SK-N-SH treated with all-trans-retinoic acid at 6 μM for 48 hours (cell line): ENCODE measurements around the gene MARF1.

ENCODE experiments used
- ATAC-seq: fragments of 200-7000 bp; cut with Tn5 transposase; 3 replicates; pipeline ENCODE4 v1.9.1; 2020; ENCODE audit warnings: mild to moderate bottlenecking, moderate library complexity
- ARNTL ChIP-seq: fragments of 450-650 bp; formaldehyde crosslinking; IDR thresholded peaks from 2 replicates; pipeline ENCODE4 v1.5.0; 2020; ENCODE audit warnings: low read depth, mild to moderate bottlenecking, moderate library complexity, borderline replicate concordance
- BACH2 ChIP-seq: fragments of 250-450 bp; sonication (Bioruptor Pico); IDR thresholded peaks from 2 replicates; pipeline ENCODE4 v1.9.0; 2021; ENCODE audit warnings: mild to moderate bottlenecking, borderline replicate concordance
- CREB5 ChIP-seq: fragments of 250-450 bp; sonication (Bioruptor Pico); IDR thresholded peaks from 2 replicates; pipeline ENCODE4 v1.5.1; 2020; ENCODE audit warnings: low read depth, mild to moderate bottlenecking, moderate library complexity
- ESRRG ChIP-seq: fragments of 250-450 bp; sonication (Bioruptor Pico); IDR thresholded peaks from 2 replicates; pipeline ENCODE4 v1.6.1; 2021; ENCODE audit warnings: mild to moderate bottlenecking
- GLIS3 ChIP-seq: fragments of 250-450 bp; sonication (Bioruptor Pico); IDR thresholded peaks from 2 replicates; pipeline ENCODE4 v1.5.0; 2020; ENCODE audit warnings: mild to moderate bottlenecking, moderate library complexity
- ISL1 ChIP-seq: fragments of 250-450 bp; sonication (Bioruptor Pico); IDR thresholded peaks from 2 replicates; pipeline ENCODE4 v2.1.2; 2022; ENCODE audit warnings: mild to moderate bottlenecking, moderate library complexity
- OSR1 ChIP-seq: fragments of 250-450 bp; sonication (Bioruptor Pico); IDR thresholded peaks from 2 replicates; pipeline ENCODE4 v1.8.0; 2022; ENCODE audit warnings: moderate library complexity, mild to moderate bottlenecking, inconsistent platforms
- PATZ1 ChIP-seq: fragments of 250-450 bp; sonication (Bioruptor Pico); IDR thresholded peaks from 2 replicates; pipeline ENCODE4 v1.8.0; 2020; ENCODE audit warnings: mild to moderate bottlenecking, moderate library complexity, borderline replicate concordance
- POU6F1 ChIP-seq: fragments of 250-450 bp; sonication (Bioruptor Pico); IDR thresholded peaks from 2 replicates; pipeline ENCODE4 v1.8.0; 2021; ENCODE audit warnings: low read depth, mild to moderate bottlenecking, moderate library complexity, borderline replicate concordance
- PPARA ChIP-seq: fragments of 250-450 bp; sonication (Bioruptor Pico); IDR thresholded peaks from 2 replicates; pipeline ENCODE4 v1.5.0; 2020; ENCODE audit warnings: mild to moderate bottlenecking, borderline replicate concordance
- RARB ChIP-seq: fragments of 250-450 bp; sonication (Bioruptor Pico); IDR thresholded peaks from 2 replicates; pipeline ENCODE4 v1.8.0; 2021; ENCODE audit warnings: mild to moderate bottlenecking, moderate library complexity
- SNAI2 ChIP-seq: fragments of 250-450 bp; sonication (Bioruptor Pico); IDR thresholded peaks from 2 replicates; pipeline ENCODE4 v1.5.0; 2020; ENCODE audit warnings: mild to moderate bottlenecking, moderate library complexity
- TCF4 ChIP-seq: fragments of 250-450 bp; sonication (Bioruptor Pico); IDR thresholded peaks from 2 replicates; pipeline ENCODE4 v1.8.0; 2021; ENCODE audit warnings: mild to moderate bottlenecking, moderate library complexity, borderline replicate concordance
- TOX ChIP-seq: fragments of 250-450 bp; sonication (Bioruptor Pico); IDR thresholded peaks from 2 replicates; pipeline ENCODE4 v1.8.0; 2021; ENCODE audit warnings: mild to moderate bottlenecking, moderate library complexity, borderline replicate concordance
- TSHZ2 ChIP-seq: fragments of 250-450 bp; sonication (Bioruptor Pico); IDR thresholded peaks from 2 replicates; pipeline ENCODE4 v1.5.0; 2020; ENCODE audit warnings: mild to moderate bottlenecking, moderate library complexity
- ZC3H10 ChIP-seq: fragments of 250-450 bp; sonication (Bioruptor Pico); IDR thresholded peaks from 2 replicates; pipeline ENCODE4 v1.5.1; 2021; ENCODE audit warnings: mild to moderate bottlenecking, moderate library complexity
- ZFP3 ChIP-seq: fragments of 250-450 bp; sonication (Bioruptor Pico); IDR thresholded peaks from 2 replicates; pipeline ENCODE4 v1.5.0; 2020; ENCODE audit warnings: mild to moderate bottlenecking, moderate library complexity
- ZFP30 ChIP-seq: fragments of 450-650 bp; formaldehyde crosslinking; IDR thresholded peaks from 2 replicates; pipeline ENCODE4 v1.5.0; 2022; ENCODE audit warnings: mild to moderate bottlenecking, moderate library complexity
- ZNF565 ChIP-seq: fragments of 450-650 bp; formaldehyde crosslinking; conservative IDR thresholded peaks from 2 replicates; pipeline ENCODE4 v1.5.0; 2020; ENCODE audit warnings: low read depth, mild to moderate bottlenecking, moderate library complexity
- ZNF8 ChIP-seq: fragments of 450-650 bp; formaldehyde crosslinking; IDR thresholded peaks from 2 replicates; pipeline ENCODE4 v1.5.0; 2020; ENCODE audit warnings: mild to moderate bottlenecking, moderate library complexity
- TF ChIP-seq, protein P1 (sequence below): fragments of 250-450 bp; sonication (Bioruptor Pico); IDR thresholded peaks from 2 replicates; pipeline ENCODE4 v1.5.1; 2021; ENCODE audit warnings: mild to moderate bottlenecking, moderate library complexity

Gene MARF1

DNA sequence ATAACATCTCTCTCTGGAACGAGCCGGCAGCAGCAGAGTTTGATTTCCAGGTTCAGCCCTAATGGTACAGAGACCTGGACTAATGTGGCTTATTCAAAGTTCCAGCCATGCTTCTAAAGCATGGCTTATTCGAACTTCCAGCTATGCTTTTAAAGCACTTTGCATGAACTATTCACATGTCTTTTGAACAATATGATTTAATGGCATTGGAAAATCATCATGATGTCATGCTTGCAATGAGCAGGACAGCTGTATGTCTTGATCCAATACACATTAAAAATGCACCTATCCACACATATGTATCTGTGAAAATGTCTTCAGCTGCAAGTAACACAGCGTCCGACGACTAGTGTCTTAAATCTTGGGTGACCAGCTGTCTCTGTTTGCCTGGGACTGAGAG, 85.7 kb downstream of the MARF1 start:
- no peak for ATAC-seq
- no peak for TF ChIP-seq BACH2 (CRISPR knock-in tag)
- TF ChIP-seq ISL1 (CRISPR knock-in tag) = no peak
- TF ChIP-seq SNAI2 (CRISPR knock-in tag) = no peak
- no peak for TF ChIP-seq RARB (CRISPR knock-in tag)
- TF ChIP-seq ZFP30 (CRISPR knock-in tag) = no peak

- TF ChIP-seq ZNF565 (CRISPR knock-in tag) (no peak), ZC3H10 (CRISPR knock-in tag) (no peak), CREB5 (CRISPR knock-in tag) (no peak), ISL1 (CRISPR knock-in tag) (no peak), BACH2 (CRISPR knock-in tag) (no peak), TSHZ2 (CRISPR knock-in tag) (no peak), ZFP3 (CRISPR knock-in tag) (no peak), OSR1 (CRISPR knock-in tag) (no peak), RARB (CRISPR knock-in tag) (no peak), PPARA (CRISPR knock-in tag) (no peak), ESRRG (CRISPR knock-in tag) (no peak), TOX (CRISPR knock-in tag) (no peak), TCF4 (no peak), SNAI2 (CRISPR knock-in tag) (no peak), ARNTL (CRISPR knock-in tag) (no peak), ZNF8 (CRISPR knock-in tag) (no peak), GLIS3 (CRISPR knock-in tag) (no peak)
- TF ChIP-seq, protein P1, sequence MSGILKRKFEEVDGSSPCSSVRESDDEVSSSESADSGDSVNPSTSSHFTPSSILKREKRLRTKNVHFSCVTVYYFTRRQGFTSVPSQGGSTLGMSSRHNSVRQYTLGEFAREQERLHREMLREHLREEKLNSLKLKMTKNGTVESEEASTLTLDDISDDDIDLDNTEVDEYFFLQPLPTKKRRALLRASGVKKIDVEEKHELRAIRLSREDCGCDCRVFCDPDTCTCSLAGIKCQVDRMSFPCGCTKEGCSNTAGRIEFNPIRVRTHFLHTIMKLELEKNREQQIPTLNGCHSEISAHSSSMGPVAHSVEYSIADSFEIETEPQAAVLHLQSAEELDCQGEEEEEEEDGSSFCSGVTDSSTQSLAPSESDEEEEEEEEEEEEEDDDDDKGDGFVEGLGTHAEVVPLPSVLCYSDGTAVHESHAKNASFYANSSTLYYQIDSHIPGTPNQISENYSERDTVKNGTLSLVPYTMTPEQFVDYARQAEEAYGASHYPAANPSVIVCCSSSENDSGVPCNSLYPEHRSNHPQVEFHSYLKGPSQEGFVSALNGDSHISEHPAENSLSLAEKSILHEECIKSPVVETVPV (CRISPR knock-in tag) = no peak
- ATAC-seq = no peak
Measured at GRCh38 chr16:15556130-15556529, 86.8 kb downstream of the MARF1 start.

- TF ChIP-seq POU6F1 = no peak
- TF ChIP-seq GLIS3 (CRISPR knock-in tag) = no peak
- no peak for TF ChIP-seq PATZ1
- TF ChIP-seq TCF4 = no peak
- TF ChIP-seq SNAI2 (CRISPR knock-in tag) = no peak
- no peak for TF ChIP-seq ZNF8 (CRISPR knock-in tag)
- ATAC-seq = no peak
Measured at GRCh38 chr16:15553313-15554088, 89.5 kb downstream of the MARF1 start.
